Measurements from ENCODE around the gene VASP. TPM values are rescaled to one million over a fixed set of nuclear protein-coding genes. Genes with fewer than 3 reads are reported as not detected.

The VASP gene
- total and polyA plus RNA-seq, 9 of the 15 experiments (the other 6 are each of a cell fraction or from before 2014, with no cell fraction given) = 16.7 to 261 (median 112) TPM

DNA sequence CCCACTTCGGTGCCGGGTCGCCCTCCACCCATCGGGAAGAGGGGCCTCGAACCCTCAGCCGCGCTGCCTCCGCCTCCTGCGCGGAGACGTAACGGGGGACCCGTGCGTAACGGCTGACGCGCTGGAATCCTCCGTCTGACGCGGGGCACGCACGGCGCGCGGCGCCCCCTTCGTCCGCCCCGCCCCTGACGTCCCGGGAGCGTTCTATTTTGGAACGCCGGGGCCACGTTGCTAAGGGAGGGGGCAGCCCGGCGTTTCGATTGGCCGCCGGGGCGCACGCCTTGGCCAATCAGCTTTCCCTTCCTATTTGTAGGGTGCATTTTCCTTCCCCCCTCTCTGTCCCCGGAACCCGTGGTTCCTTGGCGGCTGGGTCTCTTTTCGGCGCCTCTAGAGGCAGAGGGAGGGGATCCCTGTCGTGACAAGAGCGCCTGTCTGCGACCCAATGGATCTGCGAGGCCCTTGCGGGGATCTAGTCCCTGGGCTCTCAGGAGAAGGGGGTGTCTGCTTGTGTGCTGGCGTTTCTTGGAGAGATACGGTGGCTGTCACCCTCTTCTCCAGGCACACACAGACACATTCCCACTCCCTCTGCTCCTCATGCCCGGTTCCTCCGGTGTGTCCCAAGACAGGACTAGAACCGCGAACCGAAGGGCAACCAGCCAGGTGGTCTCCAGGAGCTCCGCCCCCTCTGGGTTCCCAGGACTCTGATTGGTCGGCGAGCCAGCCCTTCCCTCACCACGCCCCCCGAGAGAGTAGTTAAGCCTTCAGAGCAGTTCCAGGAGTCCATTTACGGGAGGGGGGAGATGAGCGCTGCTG is 37.9 kb upstream of the VASP start (continued):
- TF ChIP-seq JUN (IDR thresholded peaks at IDR 0.05; ENCODE audit: borderline replicate concordance, low read depth, low read length) (peak; percentile 45; the same call in 1 of the 2 replicates), JUN (CRISPR knock-in tag; IDR thresholded peaks at IDR 0.05; ENCODE audit: borderline replicate concordance) (no peak), ELF1 (tag; IDR thresholded peaks at IDR 0.05) (peak; percentile 39; the same call in 1 of the 2 replicates), NR2C1 (IDR thresholded peaks at IDR 0.05) (no peak), NR2C1 (tag; IDR thresholded peaks at IDR 0.05) (no peak), GATAD2A (IDR thresholded peaks at IDR 0.05) (no peak), RBM14 (IDR thresholded peaks at IDR 0.05; ENCODE audit: borderline replicate concordance, insufficient read depth, low read depth, low read length) (no peak), ZC3H4 (CRISPR knock-in tag; IDR thresholded peaks at IDR 0.05; ENCODE audit: borderline replicate concordance) (peak; percentile 78), ZFP36 (IDR thresholded peaks at IDR 0.05; ENCODE audit: low read depth, low read length, partially characterized antibody) (no peak), MEF2D (tag; conservative IDR thresholded peaks at IDR 0.05; ENCODE audit: low read depth) (peak; percentile 64; the same call in 1 of the 2 replicates), FOS (IDR thresholded peaks at IDR 0.05; ENCODE audit: extremely low read depth, insufficient read length) (peak; percentile 81), GTF3C2 (IDR thresholded peaks at IDR 0.05; ENCODE audit: borderline replicate concordance, extremely low read depth, insufficient read length) (peak; percentile 78), PHB2 (IDR thresholded peaks at IDR 0.05; ENCODE audit: low read depth) (peak; percentile 45; the same call in 1 of the 2 replicates), FOXJ2 (tag; IDR thresholded peaks at IDR 0.05) (peak; percentile 98), HNRNPL (IDR thresholded peaks at IDR 0.05; ENCODE audit: low read depth, low read length) (no peak), TOE1 (IDR thresholded peaks at IDR 0.05; ENCODE audit: borderline replicate concordance) (no peak), TOE1 (CRISPR knock-in tag; IDR thresholded peaks at IDR 0.05; ENCODE audit: borderline replicate concordance, low read depth) (0 out of 2 replicates have a peak, but pooled peaks have one; percentile 35), U2AF2 (optimal IDR thresholded peaks at IDR 0.05; ENCODE audit: low read depth, low read length) (no peak), NFIC (IDR thresholded peaks at IDR 0.05) (peak; percentile 63), NEUROD1 (IDR thresholded peaks at IDR 0.05; ENCODE audit: borderline replicate concordance, low read depth, low read length, partially characterized antibody) (peak; percentile 84), TEAD1 (CRISPR knock-in tag; IDR thresholded peaks at IDR 0.05) (peak in 1 of 2 experiments; percentile 95; a peak in 2 of 4 replicates), CREB5 (CRISPR knock-in tag; IDR thresholded peaks at IDR 0.05) (no peak)
- TF ChIP-seq, protein P1, sequence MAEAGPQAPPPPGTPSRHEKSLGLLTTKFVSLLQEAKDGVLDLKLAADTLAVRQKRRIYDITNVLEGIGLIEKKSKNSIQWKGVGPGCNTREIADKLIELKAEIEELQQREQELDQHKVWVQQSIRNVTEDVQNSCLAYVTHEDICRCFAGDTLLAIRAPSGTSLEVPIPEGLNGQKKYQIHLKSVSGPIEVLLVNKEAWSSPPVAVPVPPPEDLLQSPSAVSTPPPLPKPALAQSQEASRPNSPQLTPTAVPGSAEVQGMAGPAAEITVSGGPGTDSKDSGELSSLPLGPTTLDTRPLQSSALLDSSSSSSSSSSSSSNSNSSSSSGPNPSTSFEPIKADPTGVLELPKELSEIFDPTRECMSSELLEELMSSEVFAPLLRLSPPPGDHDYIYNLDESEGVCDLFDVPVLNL (CRISPR knock-in tag; IDR thresholded peaks at IDR 0.05; ENCODE audit: low read depth) = 0 out of 2 replicates have a peak, but pooled peaks have one; percentile 16

Data from K562 (cell line).